HG03159 (cell line): ENCODE measurements around the gene TUFM.
A peak's percentile ranks its signal among the peaks of the same experiment; 100 is the strongest.
"Not testable (repeated sequence)": the region's sequence is repeated elsewhere in the genome, so short reads cannot be mapped to it uniquely, and the experiment has no call there.

Source experiments
- ATAC-seq: cut with Tn5 transposase; IDR thresholded peaks from one replicate; pipeline ENCODE4 v1.9.1; 2021; ENCODE audit warnings: mild to moderate bottlenecking, moderate library complexity; ENCODE audit not compliant: unreplicated experiment

Gene TUFM

DNA sequence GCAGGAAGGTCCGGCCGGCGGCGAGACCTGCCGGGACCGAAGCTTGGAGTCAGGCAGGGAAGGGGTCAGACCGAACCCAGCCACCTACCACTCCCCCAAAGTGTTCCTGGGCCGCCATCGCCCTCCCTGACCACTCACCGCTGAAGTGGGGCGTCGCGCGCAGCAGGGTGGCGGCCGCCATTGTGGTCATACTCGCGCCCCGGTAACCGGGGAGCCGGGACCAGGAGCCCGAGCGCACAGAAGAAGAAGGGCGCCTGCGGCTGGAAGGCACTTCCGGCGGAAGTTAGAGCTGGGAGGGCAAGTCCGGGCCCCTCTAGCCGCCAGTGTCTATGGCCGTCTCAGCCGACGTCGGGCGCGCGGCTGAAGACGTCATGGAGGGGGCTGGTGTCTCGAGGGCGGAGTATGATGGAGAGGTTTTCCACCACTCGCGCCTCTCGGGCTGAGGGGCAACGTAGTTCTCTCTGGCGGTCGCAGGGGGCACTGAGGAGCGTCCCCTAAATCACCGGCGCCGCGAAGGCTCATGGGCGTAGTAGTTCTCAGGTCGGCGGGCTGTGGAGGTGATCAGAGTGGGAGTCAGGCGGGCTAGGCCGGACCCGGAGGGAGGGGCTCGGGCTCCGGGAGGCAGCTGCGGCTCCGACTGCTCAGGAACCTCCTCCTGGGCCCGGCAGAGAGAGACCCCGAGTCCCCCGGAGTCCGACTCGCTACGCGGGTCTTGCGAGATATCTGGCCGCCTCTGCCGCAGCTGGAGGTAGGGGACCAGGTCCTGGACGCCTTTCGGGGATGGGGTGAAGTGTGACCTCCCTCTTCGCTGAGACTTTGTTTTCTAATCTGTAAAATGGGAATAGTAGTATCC lies at the start of gene TUFM:
Gene TUFM, minus strand, starts transcription at position 269 of the 853 bp plus-strand sequence. Its CDS starts 79 bp downstream, at position 190.
- peak; percentile 90 for ATAC-seq

DNA sequence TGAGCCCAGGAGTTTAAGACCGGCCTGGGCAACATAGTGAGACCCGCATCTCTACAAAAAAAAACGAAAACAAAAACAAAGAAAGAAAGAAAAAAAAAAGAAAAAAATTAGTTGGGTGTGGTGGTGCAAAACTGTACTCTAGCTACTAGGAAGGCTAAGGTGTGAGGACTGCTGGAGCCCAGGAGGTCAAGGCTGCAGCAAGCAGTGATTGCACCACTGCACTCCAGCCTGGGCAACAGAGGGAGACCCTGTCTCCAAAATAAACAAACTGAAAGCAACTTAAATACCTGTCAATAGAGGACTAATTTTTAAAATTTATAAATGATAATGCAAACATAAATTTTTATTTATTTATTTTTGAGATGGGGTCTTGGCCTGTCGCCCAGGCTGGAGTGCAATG lies 49.5 kb upstream of the TUFM start:
- ATAC-seq: no peak

GRCh38 chr16:28893291-28893690 lies 47.1 kb upstream of the TUFM start:
- ATAC-seq: no peak

DNA sequence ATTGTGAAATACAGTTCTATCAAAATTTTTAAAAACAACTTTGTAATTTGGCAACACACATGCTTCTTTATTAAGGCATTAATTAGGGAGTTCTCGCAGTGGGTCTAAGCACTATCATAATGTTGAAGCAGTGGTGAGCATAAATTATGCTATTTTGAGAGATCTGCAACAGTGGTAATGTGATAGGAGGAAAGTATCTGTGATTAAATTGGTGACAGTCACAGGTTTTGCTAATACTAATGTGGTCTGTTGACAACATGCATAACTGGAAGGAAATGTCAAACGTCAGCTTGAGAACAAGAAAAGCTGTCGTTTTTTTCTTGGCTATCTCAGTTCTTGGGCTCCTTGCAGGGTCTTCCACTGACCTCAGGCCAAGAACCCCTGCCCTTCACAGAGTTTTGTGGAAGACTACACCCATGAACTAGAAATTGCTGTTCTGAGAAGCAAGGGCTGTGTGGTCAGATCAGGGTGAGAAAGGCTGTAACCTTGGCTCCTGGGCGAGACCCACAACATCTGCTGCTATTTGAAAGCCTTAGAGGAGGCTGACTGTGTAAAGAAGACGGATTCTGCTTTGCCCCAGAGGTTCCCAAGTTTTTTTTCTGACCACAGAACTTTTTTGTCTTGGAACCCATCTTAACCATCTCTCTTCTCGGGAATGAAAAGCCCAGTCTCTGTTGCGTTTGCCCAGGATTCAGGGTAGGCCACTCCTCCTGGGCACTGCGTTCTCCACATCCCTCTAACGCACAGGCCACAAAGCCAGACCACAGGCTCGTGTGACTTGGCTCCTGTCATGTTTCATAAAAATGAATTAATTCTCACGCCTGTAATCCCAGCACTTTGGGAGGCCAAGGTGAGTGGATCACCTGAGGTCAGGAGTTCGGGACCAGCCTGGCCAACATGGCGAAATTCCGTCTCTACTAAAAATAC lies 46.1 kb upstream of the TUFM start:
- ATAC-seq: no peak

GRCh38 chr16:28890355-28890754 lies 44.2 kb upstream of the TUFM start:
- ATAC-seq: not testable (repeated sequence)

GRCh38 chr16:28886945-28887344 lies 40.8 kb upstream of the TUFM start:
- no peak for ATAC-seq

- no peak for ATAC-seq
Measured at GRCh38 chr16:28884045-28884444, 37.9 kb upstream of the TUFM start.

GRCh38 chr16:28883221-28883996 lies 37.3 kb upstream of the TUFM start:
- no peak for ATAC-seq

DNA sequence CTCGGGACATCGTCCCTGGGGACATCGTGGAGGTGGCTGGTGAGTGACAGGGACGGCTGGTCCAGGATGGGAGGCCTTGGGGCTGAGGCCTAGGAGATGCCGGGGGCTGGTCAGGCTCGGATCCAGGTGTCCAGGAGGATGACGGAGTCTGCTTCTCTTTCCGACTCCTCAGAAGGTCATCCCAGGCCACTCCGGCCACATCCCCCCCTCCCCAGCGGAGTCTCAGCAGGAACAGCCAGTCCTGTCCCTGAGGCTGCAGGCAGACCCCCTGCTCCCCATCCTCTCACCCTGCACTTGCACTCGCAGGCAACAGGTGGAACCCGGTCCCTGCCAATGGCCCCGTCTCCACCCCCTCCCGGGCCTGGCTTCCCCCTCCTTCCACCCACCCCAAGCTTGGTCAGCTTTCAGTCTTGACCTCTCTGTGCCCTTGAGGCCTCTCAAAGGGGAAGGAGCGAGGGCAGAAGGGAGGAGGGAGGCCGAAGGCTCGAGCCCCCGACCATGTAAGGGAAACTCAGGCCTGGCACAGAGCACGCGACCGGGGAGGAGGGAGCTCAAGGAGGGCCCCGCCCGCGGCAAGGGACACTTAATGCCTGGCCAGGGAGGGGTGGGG lies 36.5 kb upstream of the TUFM start:
- ATAC-seq: no peak

DNA sequence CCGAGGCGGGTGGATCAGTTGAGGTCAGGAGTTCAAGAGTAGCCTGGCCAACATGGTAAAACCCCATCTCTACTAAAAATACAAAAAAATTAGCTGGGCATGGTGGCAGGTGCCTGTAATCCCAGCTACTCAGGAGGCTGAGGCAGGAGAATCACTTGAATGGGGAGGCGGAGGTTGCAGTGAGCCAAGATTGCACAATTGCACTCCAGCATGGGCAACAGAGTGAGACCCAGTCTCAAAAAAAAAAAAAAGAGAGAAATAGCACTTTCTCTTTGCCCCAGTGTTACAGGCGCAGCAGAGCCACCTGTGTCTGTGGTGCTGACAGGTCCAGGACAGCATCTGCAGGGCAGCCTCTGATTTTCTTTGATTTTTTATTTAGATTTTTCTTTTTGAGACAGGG lies 35.4 kb upstream of the TUFM start:
- not testable (repeated sequence) for ATAC-seq

GRCh38 chr16:28880955-28881354 lies 34.8 kb upstream of the TUFM start:
- ATAC-seq: no peak

DNA sequence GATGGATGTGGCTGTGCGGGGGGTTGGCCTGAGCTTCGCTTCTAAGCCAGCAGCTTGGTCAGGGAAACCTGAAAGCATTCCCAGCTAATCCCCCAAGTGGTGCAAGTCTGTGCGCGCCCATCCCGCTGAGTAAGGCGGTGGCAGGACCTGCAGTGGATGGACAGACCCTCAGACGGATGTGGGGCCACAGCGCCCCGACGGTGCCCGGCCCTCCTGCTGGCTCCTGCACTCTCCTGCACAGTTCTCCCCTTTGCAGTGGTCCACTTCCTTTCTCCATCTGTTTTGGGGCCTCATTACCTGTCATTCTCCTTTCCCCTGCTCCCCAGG lies 34.4 kb upstream of the TUFM start:
- no peak for ATAC-seq

DNA sequence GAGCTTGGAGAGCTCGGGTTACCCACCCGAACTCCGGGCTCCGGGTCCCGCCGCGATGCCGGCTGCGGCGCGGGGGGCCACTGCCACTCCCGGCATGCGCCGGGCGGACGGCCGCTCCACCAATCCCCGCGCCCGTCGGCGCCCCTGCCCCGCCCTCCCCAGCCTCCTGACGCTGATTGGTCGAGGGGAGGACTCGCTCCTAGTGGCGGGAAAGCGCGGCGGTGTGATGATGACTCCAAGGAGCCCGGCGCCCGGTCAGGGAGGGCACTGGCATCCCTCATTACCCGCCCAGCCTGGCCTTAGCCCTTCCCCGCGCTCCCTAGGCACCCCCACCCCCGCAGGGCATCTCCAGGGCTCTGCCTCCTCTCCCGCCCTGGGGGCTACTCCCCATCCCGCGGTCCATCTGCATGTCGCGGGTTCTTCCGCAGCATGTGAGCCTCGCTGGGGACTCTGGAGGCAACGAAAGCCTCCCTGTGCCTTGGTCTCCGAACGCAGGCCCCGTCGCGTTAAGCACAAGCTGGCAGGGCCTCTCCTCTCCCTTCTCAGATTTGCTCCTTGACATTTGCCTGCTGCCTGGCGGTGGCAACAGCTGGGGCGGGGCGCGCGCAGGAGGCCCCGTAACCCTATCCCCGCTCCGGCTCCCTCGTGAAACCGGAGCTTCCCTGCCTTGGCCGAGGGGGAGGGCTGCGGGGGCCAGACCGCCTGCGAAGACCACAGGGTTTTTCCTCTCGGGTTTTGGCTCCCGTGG lies 33.9 kb upstream of the TUFM start:
- peak; percentile 77 for ATAC-seq

GRCh38 chr16:28879261-28879840 lies 33.2 kb upstream of the TUFM start:
- peak; percentile 35 for ATAC-seq

DNA sequence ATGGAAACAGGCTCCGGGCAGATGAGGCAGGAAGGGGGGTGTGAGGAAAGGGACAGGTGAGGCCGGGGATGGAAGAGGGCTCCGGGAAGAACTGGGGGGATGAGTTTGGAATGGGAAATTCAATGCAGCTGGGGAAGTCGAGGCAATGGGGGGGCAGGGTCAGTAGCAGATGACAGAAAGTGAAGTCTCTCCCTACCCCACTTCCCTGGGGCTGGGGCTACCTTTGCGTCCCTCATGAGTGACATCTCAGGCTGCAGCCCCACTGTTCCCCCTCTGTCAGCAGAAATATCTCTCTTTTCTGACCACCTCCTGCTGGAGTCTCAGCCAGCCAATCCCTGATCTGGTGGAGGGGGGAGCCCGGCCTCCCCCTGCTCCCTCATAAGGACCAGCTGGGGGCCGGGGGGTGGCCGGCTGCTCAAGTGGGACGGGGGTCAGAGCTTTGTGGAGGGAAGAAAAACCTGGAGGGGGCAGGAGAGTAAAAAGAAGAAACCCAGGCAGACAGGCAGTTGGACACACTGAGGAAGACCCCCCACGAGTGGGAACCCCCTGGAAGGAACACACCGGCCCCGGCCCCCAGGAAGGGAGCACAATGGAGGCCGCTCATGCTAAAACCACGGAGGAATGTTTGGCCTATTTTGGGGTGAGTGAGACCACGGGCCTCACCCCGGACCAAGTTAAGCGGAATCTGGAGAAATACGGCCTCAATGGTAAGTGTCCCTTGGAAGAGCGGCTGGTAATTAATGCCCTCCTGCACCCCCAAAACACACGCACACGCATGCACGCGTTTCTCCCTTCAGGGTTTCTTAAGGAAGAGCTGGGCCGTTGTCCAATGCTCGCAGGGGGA lies 32.2 kb upstream of the TUFM start, which contains the start of gene ATP2A1:
Gene ATP2A1, plus strand, starts transcription at position 406 of the 844 bp plus-strand sequence. Its CDS starts 184 bp downstream, at position 590.
- ATAC-seq: no peak

- no peak for ATAC-seq
Measured at GRCh38 chr16:28877655-28878000, 31.5 kb upstream of the TUFM start.

DNA sequence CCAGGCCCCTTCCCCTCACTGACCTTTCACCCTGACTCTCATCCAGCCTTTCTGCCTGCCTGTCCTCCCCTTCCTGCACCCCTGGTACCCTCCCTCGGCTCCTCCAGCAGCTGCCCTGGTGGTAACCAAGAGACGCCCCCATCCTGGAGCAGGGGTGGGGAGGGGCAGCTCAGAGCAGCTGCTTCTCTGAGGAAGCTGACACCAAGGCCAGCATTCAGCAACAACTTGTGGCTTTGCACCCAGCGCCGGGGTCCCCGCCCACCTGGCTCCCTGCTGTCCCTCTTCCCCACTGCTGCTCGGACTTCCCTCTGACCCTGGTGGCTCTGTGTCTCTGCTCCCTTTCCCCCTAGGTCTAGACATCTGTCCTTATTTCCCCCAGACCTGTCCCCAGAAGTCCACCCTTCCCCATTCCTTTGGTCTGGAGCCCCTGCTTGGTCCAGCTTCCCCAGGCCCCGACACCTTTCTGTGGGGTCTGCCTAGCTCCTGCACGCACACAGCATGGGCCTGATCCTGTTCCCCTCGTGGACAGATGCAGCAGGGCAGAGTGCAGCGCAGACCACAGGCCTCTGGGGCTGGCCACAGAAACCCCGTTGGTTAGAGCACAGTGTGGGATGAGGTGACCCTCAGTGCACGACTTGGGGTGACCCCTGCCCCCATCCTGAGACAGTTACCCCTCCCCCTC lies 31.0 kb upstream of the TUFM start:
- no peak for ATAC-seq

GRCh38 chr16:28876019-28876659 lies 30.0 kb upstream of the TUFM start:
- ATAC-seq: no peak
